ENCODE measurements around the gene SNAP25. TPM values are rescaled to one million over a fixed set of nuclear protein-coding genes. Genes with fewer than 3 reads are reported as not detected.

Gene SNAP25
- total and polyA plus RNA-seq, 10 of the 15 experiments (the other 5 are each of a cell fraction or from before 2014, with no cell fraction given), result not detected

DNA sequence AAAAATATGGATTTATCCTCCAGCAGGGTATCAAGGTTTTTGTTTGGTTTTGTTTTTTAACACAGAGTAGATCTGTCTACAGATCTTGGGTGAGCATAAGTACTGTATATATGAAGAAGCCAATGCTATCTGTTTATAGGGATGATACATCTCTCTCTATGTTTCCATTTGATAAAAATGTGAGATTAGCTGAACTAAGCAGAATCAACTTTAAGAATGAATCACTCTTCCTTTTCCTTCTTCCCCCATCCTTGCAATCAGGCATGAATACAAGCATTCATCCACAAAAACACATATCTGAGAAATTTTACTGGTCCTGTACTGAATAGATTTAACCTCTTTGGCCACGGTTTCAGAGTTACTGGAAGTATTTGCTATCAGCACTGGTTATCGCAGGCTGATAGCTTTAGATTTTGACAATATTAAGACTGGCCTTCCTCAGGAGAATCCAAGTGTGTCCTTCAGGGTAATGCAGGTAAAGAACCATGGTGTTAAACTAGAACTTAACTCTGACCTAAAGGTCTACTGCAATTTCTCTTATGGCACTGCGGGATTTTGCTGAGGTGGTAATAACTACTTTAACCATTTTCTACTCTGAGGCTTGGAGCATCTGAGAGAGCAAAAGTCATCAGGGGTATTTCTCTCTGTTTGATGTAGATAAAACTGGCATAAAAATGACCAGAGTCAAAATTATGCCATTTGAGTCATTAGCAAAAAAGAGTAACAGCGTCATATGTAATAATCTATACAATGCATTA lies 1.5 kb downstream of the SNAP25 start:
- ChIA-PET RAD21 (ENCODE audit: unreplicated experiment) (no interaction called here), CTCF (interaction anchor here (1.0 kb wide), 1 partner anchor 205 kb away, joined by 3 read pairs; no protein-coding TSS in a partner anchor), POLR2A (no interaction called here), SMC1A (ENCODE audit: uncharacterized antibody, unreplicated experiment) (interaction anchor here (1.2 kb wide), 1 partner anchor 191 kb away, joined by 3 read pairs; no protein-coding TSS in a partner anchor)
- intact Hi-C loops (cut with micrococcal nuclease; ENCODE audit: unreplicated experiment), result loop anchor here (10.0 kb wide), 1 partner anchor 245 kb away; no protein-coding TSS in a partner anchor
- no peaks in the 10 kb centered on the region for H3K79me2 ChIP-seq (ENCODE audit: control insufficient read depth, insufficient read depth, low read length)
- FAIRE-seq (no peak), DNase-seq (ENCODE audit: low read depth, low spot score) (no peak), ATAC-seq (no peak)
- TF ChIP-seq SPI1 (IDR thresholded peaks at IDR 0.05; ENCODE audit: borderline replicate concordance, insufficient read depth, low read depth, low read length) (no peak), RFX5 (IDR thresholded peaks at IDR 0.05; ENCODE audit: low read depth, low read length) (no peak), E4F1 (IDR thresholded peaks at IDR 0.05; ENCODE audit: borderline replicate concordance, partially characterized antibody) (no peak), KLF5 (IDR thresholded peaks at IDR 0.05; ENCODE audit: partially characterized antibody) (no peak), FOXK2 (IDR thresholded peaks at IDR 0.05) (no peak), SMC3 (IDR thresholded peaks at IDR 0.05; ENCODE audit: borderline replicate concordance, low read length) (no peak), HCFC1 (IDR thresholded peaks at IDR 0.05; ENCODE audit: low read length) (no peak), CHD2 (IDR thresholded peaks at IDR 0.05; ENCODE audit: borderline replicate concordance, low read depth, low read length) (no peak)
- in situ Hi-C loops (cut with MboI), result no loop called here
- no peak overlapping the region for H2AFZ ChIP-seq (ENCODE audit: control insufficient read depth, low read depth, low read length)
- no peak overlapping the region for H3K27ac ChIP-seq (ENCODE audit: control insufficient read depth, insufficient read depth)
- H3K36me3 ChIP-seq (ENCODE audit: control insufficient read depth in 2 of 2, insufficient read depth in 2 of 2, low read length in 1 of 2), result no peaks in the 10 kb centered on the region
- no peaks in the 10 kb centered on the region; a peak in 1 of 4 replicates for H3K27me3 ChIP-seq (replicated peaks in 1 of 2; ENCODE audit: control insufficient read depth in 2 of 2, insufficient read depth in 2 of 2, low read length in 1 of 2)
- H3K4me1 ChIP-seq (ENCODE audit: control insufficient read depth, insufficient read depth, low read length), result no peaks in the 10 kb centered on the region
- no peaks in the 10 kb centered on the region for H4K20me1 ChIP-seq (ENCODE audit: control insufficient read depth, insufficient read depth)
- H3K9me3 ChIP-seq (replicated peaks; ENCODE audit: control insufficient read depth, insufficient read depth, low read length), result no peaks in the 10 kb centered on the region; the same call in 2 of the 3 replicates
- no TSS peak for BruUV-seq (replicated peaks)
- H3K4me2 ChIP-seq (ENCODE audit: control insufficient read depth, insufficient read depth), result no peak overlapping the region
- H3K4me3 ChIP-seq, result no peak overlapping the region
- 60% methylated on average over 4 of the region's 4 CpGs for WGBS (ENCODE audit: insufficient coverage, insufficient replicate concordance, low lambda C conversion rate, missing lambda C conversion rate)
- H3K9ac ChIP-seq (ENCODE audit: control insufficient read depth, insufficient read depth, low read length), result no peak overlapping the region
